Keratinocyte (primary cell): ENCODE data around the gene CDC42EP5.

ENCODE experiments used
- CTCF ChIP-seq, 3 experiments: IDR thresholded peaks in 1 of 3; conservative IDR thresholded peaks in 1 of 3; optimal IDR thresholded peaks in 1 of 3; 2 replicates in 2 of 3; 3 replicates in 1 of 3; pipeline versions ENCODE3 to v1.5.1; 2011; ENCODE audit warnings: low read length in 3 of 3, mild to moderate bottlenecking in 3 of 3, moderate library complexity in 2 of 3, control low read depth in 1 of 3, inconsistent platforms in 1 of 3; ENCODE audit not compliant: insufficient read depth in 2 of 3; ENCODE audit errors: extremely low read depth in 1 of 3
- EZH2 ChIP-seq: IDR thresholded peaks from one replicate; pipeline ENCODE4 v1.6.1; 2012; ENCODE audit warnings: inconsistent platforms, mild to moderate bottlenecking, low read length, moderate library complexity

GRCh38 chr19:54485851-54486250 lies 12.8 kb upstream of the CDC42EP5 start:
- TF ChIP-seq CTCF (optimal IDR thresholded peaks at IDR 0.05 in 1 of 3, IDR thresholded peaks at IDR 0.05 in 1 of 3, conservative IDR thresholded peaks at IDR 0.05 in 1 of 3; ENCODE audit: extremely low read depth in 1 of 3, insufficient read depth in 2 of 3, low read length in 3 of 3) (no peak), EZH2 (no peak)
